Fibroblast of lung (primary cell): Measurements from ENCODE around the gene PCDH9. TPM values are rescaled to one million over a fixed set of nuclear protein-coding genes. Genes with fewer than 3 reads are reported as not detected.

Experiments
- DNase-seq, 2 donors: peaks; one replicate each; pipeline versions ENCODE4 v3.0.0 to v3.0.0-alpha.2; 2010; ENCODE audit warnings: low read depth in 2 of 2
- H2AFZ ChIP-seq: 2 replicates; pipeline ENCODE4 v1.5.1; 2012; ENCODE audit warnings: low read length, control low read depth, inconsistent platforms
- H3K27ac ChIP-seq: 2 replicates; pipeline ENCODE4 v1.5.1; 2011; ENCODE audit warnings: low read length, control low read depth; ENCODE audit not compliant: insufficient read depth
- H3K27me3 ChIP-seq: 2 replicates; pipeline ENCODE4 v1.5.1; 2011; ENCODE audit warnings: mild to moderate bottlenecking, low read length; ENCODE audit not compliant: control insufficient read depth, insufficient read depth
- H3K36me3 ChIP-seq: 2 replicates; pipeline ENCODE4 v1.5.1; 2011; ENCODE audit warnings: low read length; ENCODE audit not compliant: control insufficient read depth, insufficient read depth
- H3K4me1 ChIP-seq: 2 replicates; pipeline ENCODE4 v1.5.1; 2011; ENCODE audit warnings: low read length; ENCODE audit not compliant: control insufficient read depth, insufficient read depth; ENCODE audit errors: extremely low read depth
- H3K4me2 ChIP-seq: 2 replicates; pipeline ENCODE4 v1.5.1; 2011; ENCODE audit warnings: low read length, control low read depth; ENCODE audit not compliant: insufficient read depth; ENCODE audit errors: extremely low read depth
- H3K4me3 ChIP-seq, 4 experiments: fragments of 200-600 bp in 1 of 4; sonication (generic) in 1 of 4; replicated peaks in 1 of 4; 2 replicates each; pipeline ENCODE4 v1.5.1; 2011 to 2016; ENCODE audit warnings: low read length in 4 of 4, low read depth in 3 of 4, mild to moderate bottlenecking in 3 of 4, control low read depth in 2 of 4, inconsistent platforms in 1 of 4, mixed read lengths in 1 of 4; ENCODE audit not compliant: insufficient read depth in 1 of 4; ENCODE audit errors: control extremely low read depth in 1 of 4
- H3K79me2 ChIP-seq: 2 replicates; pipeline ENCODE4 v1.5.1; 2012; ENCODE audit warnings: mild to moderate bottlenecking, low read length, inconsistent platforms; ENCODE audit not compliant: control insufficient read depth, insufficient read depth
- H3K9ac ChIP-seq: 2 replicates; pipeline ENCODE4 v1.5.1; 2011; ENCODE audit warnings: mild to moderate bottlenecking, low read length, control low read depth; ENCODE audit not compliant: insufficient read depth
- H3K9me3 ChIP-seq: 2 replicates; pipeline ENCODE4 v1.5.1; 2012; ENCODE audit warnings: low read depth, low read length; ENCODE audit not compliant: control insufficient read depth, insufficient read depth
- H4K20me1 ChIP-seq: 2 replicates; pipeline ENCODE4 v1.5.1; 2011; ENCODE audit warnings: low read length; ENCODE audit not compliant: control insufficient read depth, insufficient read depth; ENCODE audit errors: extremely low read depth
- CTCF ChIP-seq, 2 donors: IDR thresholded peaks in 1 of 2; conservative IDR thresholded peaks in 1 of 2; 1 replicate in 1 of 2; 2 replicates in 1 of 2; pipeline ENCODE4 v1.5.1; 2011 to 2012; ENCODE audit warnings: low read length in 2 of 2, control low read depth in 1 of 2, inconsistent platforms in 1 of 2, low read depth in 1 of 2, mild to moderate bottlenecking in 1 of 2
- EZH2 ChIP-seq: IDR thresholded peaks from 2 replicates; pipeline ENCODE4 v1.5.1; 2012; ENCODE audit warnings: low read length, control low read depth, mild to moderate bottlenecking; ENCODE audit errors: missing control alignments
- polyA plus RNA-seq, 2 donors: library from polyadenylated mRNA; depleted of rRNA in 1 of 2; stranded (reverse) in 1 of 2; unstranded in 1 of 2; fragments of >200 nt; gene quantifications; 2 replicates each; pipeline ENCODE4 v1.2.1, GENCODE V29; 2011 to 2012; ENCODE audit warnings: missing spikeins in 1 of 2
- total RNA-seq: library from RNA; depleted of rRNA; stranded (reverse); fragments of >200 nt; gene quantifications from 2 replicates; pipeline ENCODE4 v1.2.1, GENCODE V29; 2014

Gene PCDH9
- total and polyA plus RNA-seq, 2 donors (not counting 1 experiment from before 2014, with no cell fraction given), result 0.50 to 0.67 TPM

DNA sequence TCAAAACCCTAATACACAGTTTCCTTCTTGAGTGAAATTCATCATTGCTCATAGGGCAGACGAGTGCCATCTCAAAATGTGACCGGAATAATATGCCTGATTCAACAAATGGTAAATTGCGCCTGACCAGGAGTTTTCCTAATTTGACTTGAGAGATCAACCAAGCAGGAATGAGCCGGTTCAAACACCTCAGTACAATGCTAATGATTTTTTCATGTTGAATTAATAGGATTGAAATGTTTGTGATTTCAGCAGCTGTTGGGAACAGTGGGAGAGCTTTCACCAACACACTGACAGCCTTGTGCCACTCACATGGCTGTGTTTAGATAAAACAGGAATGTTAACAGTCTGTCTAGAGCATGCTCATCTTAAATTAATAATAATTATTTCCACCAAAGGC lies 484.8 kb downstream of the PCDH9 start:
- H2AFZ ChIP-seq, result no peak overlapping the region
- no peak overlapping the region for H3K27ac ChIP-seq
- H3K36me3 ChIP-seq, result no peaks in the 10 kb centered on the region
- no peaks in the 10 kb centered on the region for H3K27me3 ChIP-seq
- no peaks in the 10 kb centered on the region for H4K20me1 ChIP-seq
- H3K4me1 ChIP-seq, result no peaks in the 10 kb centered on the region
- DNase-seq, result no peak
- H3K9ac ChIP-seq, result no peak overlapping the region
- H3K79me2 ChIP-seq, result no peaks in the 10 kb centered on the region
- H3K4me3 ChIP-seq, result no peak overlapping the region
- TF ChIP-seq EZH2 (no peak), CTCF (conservative IDR thresholded peaks at IDR 0.05 in 1 of 2, IDR thresholded peaks at IDR 0.05 in 1 of 2; ENCODE audit: low read depth in 1 of 2, low read length in 2 of 2) (no peak)
- no peak overlapping the region for H3K4me2 ChIP-seq
- H3K9me3 ChIP-seq, result no peaks in the 10 kb centered on the region

DNA sequence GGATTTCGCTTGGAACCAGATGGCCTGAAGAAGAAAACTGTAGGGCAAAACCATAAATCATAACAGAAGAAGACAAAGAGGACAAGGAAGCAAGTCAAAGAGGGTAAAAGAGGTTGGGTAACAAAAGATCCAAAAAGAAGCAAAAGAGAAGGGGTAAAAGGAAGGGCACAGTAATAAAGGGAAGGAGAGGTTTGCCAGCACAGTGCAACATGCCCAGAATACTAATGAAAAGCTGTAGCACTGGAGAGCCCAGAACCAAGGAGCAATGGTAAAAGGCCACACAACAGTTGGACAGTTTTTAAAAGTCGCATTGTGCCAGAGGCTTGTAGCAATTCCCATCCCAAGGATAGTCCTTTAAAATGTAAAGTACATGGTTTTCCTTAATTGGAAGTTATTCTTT lies 506.6 kb downstream of the PCDH9 start:
- Histone ChIP-seq H3K9me3 (no peaks in the 10 kb centered on the region), H3K27ac (no peak overlapping the region), H3K27me3 (no peaks in the 10 kb centered on the region), H4K20me1 (no peaks in the 10 kb centered on the region), H3K79me2 (no peaks in the 10 kb centered on the region), H2AFZ (no peak overlapping the region), H3K9ac (no peak overlapping the region), H3K4me2 (no peak overlapping the region), H3K4me3 (no peak overlapping the region), H3K4me1 (no peaks in the 10 kb centered on the region), H3K36me3 (no peaks in the 10 kb centered on the region)
- no peak for DNase-seq
- TF ChIP-seq EZH2 (no peak), CTCF (conservative IDR thresholded peaks at IDR 0.05 in 1 of 2, IDR thresholded peaks at IDR 0.05 in 1 of 2; ENCODE audit: low read depth in 1 of 2, low read length in 2 of 2) (no peak)

DNA sequence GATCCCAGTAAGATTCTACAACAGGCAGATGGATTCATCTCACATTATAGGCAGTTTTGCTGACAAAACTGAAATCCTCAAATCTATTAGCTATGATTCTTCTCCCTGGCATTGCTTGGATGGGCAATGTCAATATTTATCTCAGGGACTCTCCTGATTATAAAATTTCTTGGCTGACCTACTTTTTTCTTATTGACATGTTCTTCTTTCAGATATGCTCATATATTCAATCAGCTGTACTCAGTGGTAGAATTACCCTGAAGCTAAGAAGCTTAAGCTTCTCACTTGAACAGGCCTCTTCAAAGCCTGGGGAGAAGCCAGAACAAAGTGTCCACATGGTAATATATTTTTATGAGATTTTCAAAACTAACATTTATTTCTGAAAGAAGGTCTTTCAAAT lies 513.6 kb downstream of the PCDH9 start:
- Histone ChIP-seq H3K4me1 (no peaks in the 10 kb centered on the region), H3K4me3 (no peak overlapping the region), H4K20me1 (no peaks in the 10 kb centered on the region), H3K27ac (no peak overlapping the region), H3K9ac (no peak overlapping the region), H3K36me3 (no peaks in the 10 kb centered on the region), H2AFZ (no peak overlapping the region), H3K9me3 (no peaks in the 10 kb centered on the region), H3K79me2 (no peaks in the 10 kb centered on the region), H3K4me2 (no peak overlapping the region), H3K27me3 (no peaks in the 10 kb centered on the region)
- TF ChIP-seq EZH2 (no peak), CTCF (conservative IDR thresholded peaks at IDR 0.05 in 1 of 2, IDR thresholded peaks at IDR 0.05 in 1 of 2; ENCODE audit: low read depth in 1 of 2, low read length in 2 of 2) (no peak)
- no peak for DNase-seq
